Liver (tissue), 3 donors: ENCODE results near the gene RFX7.

Source experiments
- RXRA ChIP-seq, 2 donors: IDR thresholded peaks; 2 replicates each; pipeline ENCODE4 v1.6.1; 2017 to 2018; ENCODE audit warnings: antibody characterized with exemption in 2 of 2, mild to moderate bottlenecking in 1 of 2
- TF ChIP-seq, protein P1 (sequence below): fragments of 150-350 bp; IDR thresholded peaks from 2 replicates; pipeline ENCODE4 v1.5.1; 2017; ENCODE audit warnings: improper control_type of control experiment, low read depth, low read length; ENCODE audit not compliant: missing input control
- TF ChIP-seq, protein P2 (sequence below): IDR thresholded peaks from 2 replicates; pipeline ENCODE4 v1.6.1; 2016; ENCODE audit warnings: antibody characterized with exemption, mild to moderate bottlenecking
- donor health status: healthy.
- donor health status: healthy.

- TF ChIP-seq, protein P1, sequence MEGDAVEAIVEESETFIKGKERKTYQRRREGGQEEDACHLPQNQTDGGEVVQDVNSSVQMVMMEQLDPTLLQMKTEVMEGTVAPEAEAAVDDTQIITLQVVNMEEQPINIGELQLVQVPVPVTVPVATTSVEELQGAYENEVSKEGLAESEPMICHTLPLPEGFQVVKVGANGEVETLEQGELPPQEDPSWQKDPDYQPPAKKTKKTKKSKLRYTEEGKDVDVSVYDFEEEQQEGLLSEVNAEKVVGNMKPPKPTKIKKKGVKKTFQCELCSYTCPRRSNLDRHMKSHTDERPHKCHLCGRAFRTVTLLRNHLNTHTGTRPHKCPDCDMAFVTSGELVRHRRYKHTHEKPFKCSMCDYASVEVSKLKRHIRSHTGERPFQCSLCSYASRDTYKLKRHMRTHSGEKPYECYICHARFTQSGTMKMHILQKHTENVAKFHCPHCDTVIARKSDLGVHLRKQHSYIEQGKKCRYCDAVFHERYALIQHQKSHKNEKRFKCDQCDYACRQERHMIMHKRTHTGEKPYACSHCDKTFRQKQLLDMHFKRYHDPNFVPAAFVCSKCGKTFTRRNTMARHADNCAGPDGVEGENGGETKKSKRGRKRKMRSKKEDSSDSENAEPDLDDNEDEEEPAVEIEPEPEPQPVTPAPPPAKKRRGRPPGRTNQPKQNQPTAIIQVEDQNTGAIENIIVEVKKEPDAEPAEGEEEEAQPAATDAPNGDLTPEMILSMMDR: no peak
- TF ChIP-seq, protein P2, sequence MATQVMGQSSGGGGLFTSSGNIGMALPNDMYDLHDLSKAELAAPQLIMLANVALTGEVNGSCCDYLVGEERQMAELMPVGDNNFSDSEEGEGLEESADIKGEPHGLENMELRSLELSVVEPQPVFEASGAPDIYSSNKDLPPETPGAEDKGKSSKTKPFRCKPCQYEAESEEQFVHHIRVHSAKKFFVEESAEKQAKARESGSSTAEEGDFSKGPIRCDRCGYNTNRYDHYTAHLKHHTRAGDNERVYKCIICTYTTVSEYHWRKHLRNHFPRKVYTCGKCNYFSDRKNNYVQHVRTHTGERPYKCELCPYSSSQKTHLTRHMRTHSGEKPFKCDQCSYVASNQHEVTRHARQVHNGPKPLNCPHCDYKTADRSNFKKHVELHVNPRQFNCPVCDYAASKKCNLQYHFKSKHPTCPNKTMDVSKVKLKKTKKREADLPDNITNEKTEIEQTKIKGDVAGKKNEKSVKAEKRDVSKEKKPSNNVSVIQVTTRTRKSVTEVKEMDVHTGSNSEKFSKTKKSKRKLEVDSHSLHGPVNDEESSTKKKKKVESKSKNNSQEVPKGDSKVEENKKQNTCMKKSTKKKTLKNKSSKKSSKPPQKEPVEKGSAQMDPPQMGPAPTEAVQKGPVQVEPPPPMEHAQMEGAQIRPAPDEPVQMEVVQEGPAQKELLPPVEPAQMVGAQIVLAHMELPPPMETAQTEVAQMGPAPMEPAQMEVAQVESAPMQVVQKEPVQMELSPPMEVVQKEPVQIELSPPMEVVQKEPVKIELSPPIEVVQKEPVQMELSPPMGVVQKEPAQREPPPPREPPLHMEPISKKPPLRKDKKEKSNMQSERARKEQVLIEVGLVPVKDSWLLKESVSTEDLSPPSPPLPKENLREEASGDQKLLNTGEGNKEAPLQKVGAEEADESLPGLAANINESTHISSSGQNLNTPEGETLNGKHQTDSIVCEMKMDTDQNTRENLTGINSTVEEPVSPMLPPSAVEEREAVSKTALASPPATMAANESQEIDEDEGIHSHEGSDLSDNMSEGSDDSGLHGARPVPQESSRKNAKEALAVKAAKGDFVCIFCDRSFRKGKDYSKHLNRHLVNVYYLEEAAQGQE: no peak
- TF ChIP-seq RXRA (IDR thresholded peaks at IDR 0.05): no peak
These were observed 1.0 kb downstream of the RFX7 start for GRCh38 chr15:56242576-56243162.
